ENCODE data around the gene OR8A1. TPM values are rescaled to one million over a fixed set of nuclear protein-coding genes. Genes with fewer than 3 reads are reported as not detected.

The OR8A1 gene
- total and polyA plus RNA-seq, 8 donors, result not detected

- H3K36me3 ChIP-seq, result no peaks in the 10 kb centered on the region
- H3K27ac ChIP-seq, result no peak overlapping the region
- H3K9me3 ChIP-seq, result no peaks in the 10 kb centered on the region
- peaks cover 5 to 16% (median 11%) of the 10 kb centered on the region in 4 donors for H3K4me1 ChIP-seq
- intact Hi-C loops (cut with DNase I; ENCODE audit: low total_unique reads), result no loop called here
- no peak overlapping the region for H3K4me3 ChIP-seq
- WGBS, 5 donors, result 72 to 84% (median 79%) methylated on average over 5 of the region's 5 CpGs
- peaks cover 0 to 26% (median 8%) of the 10 kb centered on the region in 3 donors for H3K27me3 ChIP-seq
- no peak for DNase-seq
- TF ChIP-seq POLR2A (IDR thresholded peaks at IDR 0.05), result no peak
- no peak for TF ChIP-seq EP300 (IDR thresholded peaks at IDR 0.05)
- no peak for TF ChIP-seq POLR2AphosphoS5 (IDR thresholded peaks at IDR 0.05)
- TF ChIP-seq, protein P1, sequence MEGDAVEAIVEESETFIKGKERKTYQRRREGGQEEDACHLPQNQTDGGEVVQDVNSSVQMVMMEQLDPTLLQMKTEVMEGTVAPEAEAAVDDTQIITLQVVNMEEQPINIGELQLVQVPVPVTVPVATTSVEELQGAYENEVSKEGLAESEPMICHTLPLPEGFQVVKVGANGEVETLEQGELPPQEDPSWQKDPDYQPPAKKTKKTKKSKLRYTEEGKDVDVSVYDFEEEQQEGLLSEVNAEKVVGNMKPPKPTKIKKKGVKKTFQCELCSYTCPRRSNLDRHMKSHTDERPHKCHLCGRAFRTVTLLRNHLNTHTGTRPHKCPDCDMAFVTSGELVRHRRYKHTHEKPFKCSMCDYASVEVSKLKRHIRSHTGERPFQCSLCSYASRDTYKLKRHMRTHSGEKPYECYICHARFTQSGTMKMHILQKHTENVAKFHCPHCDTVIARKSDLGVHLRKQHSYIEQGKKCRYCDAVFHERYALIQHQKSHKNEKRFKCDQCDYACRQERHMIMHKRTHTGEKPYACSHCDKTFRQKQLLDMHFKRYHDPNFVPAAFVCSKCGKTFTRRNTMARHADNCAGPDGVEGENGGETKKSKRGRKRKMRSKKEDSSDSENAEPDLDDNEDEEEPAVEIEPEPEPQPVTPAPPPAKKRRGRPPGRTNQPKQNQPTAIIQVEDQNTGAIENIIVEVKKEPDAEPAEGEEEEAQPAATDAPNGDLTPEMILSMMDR (IDR thresholded peaks at IDR 0.05), result no peak
These were observed 49.1 kb downstream of the OR8A1 start for GRCh38 chr11:124618863-124619262.

Small RNA genes lying within 50 kb of the gene (small RNA-seq; reads per million reads assigned to genes)
- gene OR8A3P, result 0 reads per million in 4 donors

Other genes starting within 250 kb of the OR8A1 start
- gene OR8D2, start 249.8 kb upstream of the OR8A1 start, total RNA-seq, result not detected
- gene OR8D2, start 249.8 kb upstream of the OR8A1 start, polyA plus RNA-seq, result not detected
- not detected for gene OR8B2, start 185.5 kb upstream of the OR8A1 start, total RNA-seq
- not detected for gene OR8B2, start 185.5 kb upstream of the OR8A1 start, polyA plus RNA-seq
- not detected for gene OR8B3, start 171.0 kb upstream of the OR8A1 start, total RNA-seq
- not detected for gene OR8B3, start 171.0 kb upstream of the OR8A1 start, polyA plus RNA-seq
- gene OR8B4, start 145.1 kb upstream of the OR8A1 start, total RNA-seq, result not detected
- gene OR8B4, start 145.1 kb upstream of the OR8A1 start, polyA plus RNA-seq, result not detected
- gene OR8B8, start 124.3 kb upstream of the OR8A1 start, total RNA-seq, result not detected
- not detected for gene OR8B8, start 124.3 kb upstream of the OR8A1 start, polyA plus RNA-seq
- gene OR8B12, start 26.3 kb upstream of the OR8A1 start, total RNA-seq, result not detected
- not detected for gene OR8B12, start 26.3 kb upstream of the OR8A1 start, polyA plus RNA-seq
- gene PANX3, start 41.4 kb downstream of the OR8A1 start, total RNA-seq, result not detected
- gene PANX3, start 41.4 kb downstream of the OR8A1 start, polyA plus RNA-seq, result not detected
- gene TBRG1, start 52.9 kb downstream of the OR8A1 start, total RNA-seq, result 100 to 1,000 TPM in 2 of 5 donors, 10 to 100 TPM in 3; 16.9 to 130 (median 68.5) TPM
- 10 to 100 TPM; 21.9 to 30.2 (median 22.3) TPM for gene TBRG1, start 52.9 kb downstream of the OR8A1 start, polyA plus RNA-seq
- 10 to 100 TPM in 3 of 5 donors, 1 to 10 TPM in 2; 1.2 to 22.6 (median 11.0) TPM for gene SIAE, start 103.7 kb downstream of the OR8A1 start, total RNA-seq
- gene SIAE, start 103.7 kb downstream of the OR8A1 start, polyA plus RNA-seq, result 10 to 100 TPM in 1 of 3 donors, 1 to 10 TPM in 2; 2.7 to 12.2 (median 9.2) TPM
- 10 to 100 TPM in 1 of 5 donors, 1 to 10 TPM in 2, not detected in 2; 1.8 to 26.8 (median 4.0) TPM for gene SPA17, start 103.9 kb downstream of the OR8A1 start, total RNA-seq
- gene SPA17, start 103.9 kb downstream of the OR8A1 start, polyA plus RNA-seq, result 10 to 100 TPM in 2 of 3 donors, 1 to 10 TPM in 1; 8.6 to 14.4 (median 10.7) TPM
- under 1 TPM in 2 of 5 donors, not detected in 3; 0.37 to 0.87 TPM for gene NRGN, start 169.9 kb downstream of the OR8A1 start, total RNA-seq
- gene NRGN, start 169.9 kb downstream of the OR8A1 start, polyA plus RNA-seq, result 1 to 10 TPM in 2 of 3 donors, not detected in 1; 3.1 to 5.5 TPM
- gene VSIG2, start 182.3 kb downstream of the OR8A1 start, total RNA-seq, result 100 to 1,000 TPM in 3 of 5 donors, 10 to 100 TPM in 2; 80.5 to 419 (median 147) TPM
- 100 to 1,000 TPM; 178 to 219 (median 196) TPM for gene VSIG2, start 182.3 kb downstream of the OR8A1 start, polyA plus RNA-seq
- 10 to 100 TPM in 1 of 5 donors, 1 to 10 TPM in 4; 4.1 to 11.3 (median 9.4) TPM for gene ESAM, start 192.3 kb downstream of the OR8A1 start, total RNA-seq
- gene ESAM, start 192.3 kb downstream of the OR8A1 start, polyA plus RNA-seq, result 10 to 100 TPM in 2 of 3 donors, 1 to 10 TPM in 1; 8.1 to 19.6 (median 13.9) TPM
- gene MSANTD2, start 230.4 kb downstream of the OR8A1 start, total RNA-seq, result 10 to 100 TPM in 3 of 5 donors, 1 to 10 TPM in 2; 3.2 to 40.2 (median 20.9) TPM
- 10 to 100 TPM in 1 of 3 donors, 1 to 10 TPM in 2; 2.8 to 11.3 (median 3.1) TPM for gene MSANTD2, start 230.4 kb downstream of the OR8A1 start, polyA plus RNA-seq

Measured in stomach (tissue), 9 donors.